Fibroblast of lung (primary cell): ENCODE results near the gene MAGI2. TPM values are rescaled to one million over a fixed set of nuclear protein-coding genes. Genes with fewer than 3 reads are reported as not detected.
A peak's percentile ranks its signal among the peaks of the same experiment; 100 is the strongest.

ENCODE experiments used
- DNase-seq, 2 donors: peaks; one replicate each; pipeline versions ENCODE4 v3.0.0 to v3.0.0-alpha.2; 2010; ENCODE audit warnings: low read depth in 2 of 2
- H2AFZ ChIP-seq: 2 replicates; pipeline ENCODE4 v1.5.1; 2012; ENCODE audit warnings: low read length, control low read depth, inconsistent platforms
- H3K27ac ChIP-seq: 2 replicates; pipeline ENCODE4 v1.5.1; 2011; ENCODE audit warnings: low read length, control low read depth; ENCODE audit not compliant: insufficient read depth
- H3K27me3 ChIP-seq: 2 replicates; pipeline ENCODE4 v1.5.1; 2011; ENCODE audit warnings: mild to moderate bottlenecking, low read length; ENCODE audit not compliant: control insufficient read depth, insufficient read depth
- H3K36me3 ChIP-seq: 2 replicates; pipeline ENCODE4 v1.5.1; 2011; ENCODE audit warnings: low read length; ENCODE audit not compliant: control insufficient read depth, insufficient read depth
- H3K4me1 ChIP-seq: 2 replicates; pipeline ENCODE4 v1.5.1; 2011; ENCODE audit warnings: low read length; ENCODE audit not compliant: control insufficient read depth, insufficient read depth; ENCODE audit errors: extremely low read depth
- H3K4me2 ChIP-seq: 2 replicates; pipeline ENCODE4 v1.5.1; 2011; ENCODE audit warnings: low read length, control low read depth; ENCODE audit not compliant: insufficient read depth; ENCODE audit errors: extremely low read depth
- H3K4me3 ChIP-seq, 4 experiments: fragments of 200-600 bp in 1 of 4; sonication (generic) in 1 of 4; replicated peaks in 1 of 4; 2 replicates each; pipeline ENCODE4 v1.5.1; 2011 to 2016; ENCODE audit warnings: low read length in 4 of 4, low read depth in 3 of 4, mild to moderate bottlenecking in 3 of 4, control low read depth in 2 of 4, inconsistent platforms in 1 of 4, mixed read lengths in 1 of 4; ENCODE audit not compliant: insufficient read depth in 1 of 4; ENCODE audit errors: control extremely low read depth in 1 of 4
- H3K79me2 ChIP-seq: 2 replicates; pipeline ENCODE4 v1.5.1; 2012; ENCODE audit warnings: mild to moderate bottlenecking, low read length, inconsistent platforms; ENCODE audit not compliant: control insufficient read depth, insufficient read depth
- H3K9ac ChIP-seq: 2 replicates; pipeline ENCODE4 v1.5.1; 2011; ENCODE audit warnings: mild to moderate bottlenecking, low read length, control low read depth; ENCODE audit not compliant: insufficient read depth
- H3K9me3 ChIP-seq: 2 replicates; pipeline ENCODE4 v1.5.1; 2012; ENCODE audit warnings: low read depth, low read length; ENCODE audit not compliant: control insufficient read depth, insufficient read depth
- H4K20me1 ChIP-seq: 2 replicates; pipeline ENCODE4 v1.5.1; 2011; ENCODE audit warnings: low read length; ENCODE audit not compliant: control insufficient read depth, insufficient read depth; ENCODE audit errors: extremely low read depth
- CTCF ChIP-seq, 2 donors: IDR thresholded peaks in 1 of 2; conservative IDR thresholded peaks in 1 of 2; 1 replicate in 1 of 2; 2 replicates in 1 of 2; pipeline ENCODE4 v1.5.1; 2011 to 2012; ENCODE audit warnings: low read length in 2 of 2, control low read depth in 1 of 2, inconsistent platforms in 1 of 2, low read depth in 1 of 2, mild to moderate bottlenecking in 1 of 2
- EZH2 ChIP-seq: IDR thresholded peaks from 2 replicates; pipeline ENCODE4 v1.5.1; 2012; ENCODE audit warnings: low read length, control low read depth, mild to moderate bottlenecking; ENCODE audit errors: missing control alignments
- polyA plus RNA-seq, 2 donors: library from polyadenylated mRNA; depleted of rRNA in 1 of 2; stranded (reverse) in 1 of 2; unstranded in 1 of 2; fragments of >200 nt; gene quantifications; 2 replicates each; pipeline ENCODE4 v1.2.1, GENCODE V29; 2011 to 2012; ENCODE audit warnings: missing spikeins in 1 of 2
- total RNA-seq: library from RNA; depleted of rRNA; stranded (reverse); fragments of >200 nt; gene quantifications from 2 replicates; pipeline ENCODE4 v1.2.1, GENCODE V29; 2014

MAGI2 gene
- total and polyA plus RNA-seq, 2 donors (not counting 1 experiment from before 2014, with no cell fraction given): 1.8 to 17.0 TPM

- H3K4me1 ChIP-seq: peaks cover 3% of the 10 kb centered on the region
- H3K9ac ChIP-seq: no peak overlapping the region
These were observed 1323.6 kb downstream of the MAGI2 start for GRCh38 chr7:78129865-78130264.

DNA sequence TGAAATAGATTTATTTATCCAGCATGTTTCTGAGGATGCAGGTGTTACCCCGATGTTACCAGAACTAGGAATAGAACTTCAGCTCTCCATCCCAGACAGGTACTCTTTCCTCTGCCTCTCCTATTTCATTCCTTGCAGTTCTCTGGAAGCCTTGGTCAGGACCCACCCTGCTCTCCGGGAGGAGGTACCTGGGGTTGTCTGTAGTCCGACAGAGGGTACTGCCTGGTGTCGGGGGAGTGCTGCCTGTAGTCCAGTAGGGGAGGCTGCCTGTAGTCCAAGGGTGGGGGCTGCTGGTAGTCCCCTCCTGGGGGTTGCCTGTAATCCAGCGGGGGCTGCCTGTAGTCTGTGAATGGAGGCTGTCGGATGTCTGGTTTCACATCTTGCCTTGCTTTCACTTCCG lies 1326.5 kb downstream of the MAGI2 start:
- Histone ChIP-seq H3K4me2 (no peak overlapping the region), H3K4me1 (peaks cover 3% of the 10 kb centered on the region), H3K9ac (no peak overlapping the region), H3K36me3 (no peaks in the 10 kb centered on the region), H4K20me1 (no peaks in the 10 kb centered on the region), H3K4me3 (no peak overlapping the region), H3K27me3 (no peaks in the 10 kb centered on the region), H3K79me2 (no peaks in the 10 kb centered on the region), H3K9me3 (no peaks in the 10 kb centered on the region), H3K27ac (no peak overlapping the region), H2AFZ (no peak overlapping the region)
- TF ChIP-seq EZH2 (no peak), CTCF (conservative IDR thresholded peaks at IDR 0.05 in 1 of 2, IDR thresholded peaks at IDR 0.05 in 1 of 2; ENCODE audit: low read depth in 1 of 2, low read length in 2 of 2) (no peak)
- no peak for DNase-seq

More at GRCh38 chr7:78129865-78130264, 1323.6 kb downstream of the MAGI2 start:
- Histone ChIP-seq H4K20me1 (no peaks in the 10 kb centered on the region), H3K9me3 (no peaks in the 10 kb centered on the region), H3K27ac (no peak overlapping the region), H3K36me3 (no peaks in the 10 kb centered on the region), H3K27me3 (no peaks in the 10 kb centered on the region), H3K4me3 (no peak overlapping the region), H3K79me2 (no peaks in the 10 kb centered on the region), H3K4me2 (no peak overlapping the region), H2AFZ (no peak overlapping the region)
- no peak for DNase-seq
- no peak for TF ChIP-seq CTCF (conservative IDR thresholded peaks at IDR 0.05 in 1 of 2, IDR thresholded peaks at IDR 0.05 in 1 of 2; ENCODE audit: low read depth in 1 of 2, low read length in 2 of 2)
- TF ChIP-seq EZH2: no peak

GRCh38 chr7:78125884-78126283 lies 1327.6 kb downstream of the MAGI2 start:
- H3K79me2 ChIP-seq: no peaks in the 10 kb centered on the region

More at GRCh38 chr7:78125884-78126283, 1327.6 kb downstream of the MAGI2 start:
- H3K9me3 ChIP-seq: no peaks in the 10 kb centered on the region
- TF ChIP-seq EZH2 (no peak), CTCF (conservative IDR thresholded peaks at IDR 0.05 in 1 of 2, IDR thresholded peaks at IDR 0.05 in 1 of 2; ENCODE audit: low read depth in 1 of 2, low read length in 2 of 2) (no peak)
- peak overlapping the region; percentile 53 for H3K27ac ChIP-seq
- H3K9ac ChIP-seq: no peak overlapping the region
- peak overlapping the region; percentile 11 for H3K4me2 ChIP-seq
- H4K20me1 ChIP-seq: no peaks in the 10 kb centered on the region
- peak; percentile 36 to 52 for DNase-seq
- no peaks in the 10 kb centered on the region for H3K27me3 ChIP-seq
- H2AFZ ChIP-seq: no peak overlapping the region
- no peak overlapping the region for H3K4me3 ChIP-seq
- H3K36me3 ChIP-seq: no peaks in the 10 kb centered on the region
- peaks cover 3% of the 10 kb centered on the region for H3K4me1 ChIP-seq
